Stimulated activated CD8-positive, alpha-beta memory T cell treated with anti-CD3 and anti-CD28 coated beads, Interleukin-2, amount 100 ng/mL, for 1 hour (primary cell): Measurements from ENCODE around the gene SPOCK3.
"Not testable (repeated sequence)": the region's sequence is repeated elsewhere in the genome, so short reads cannot be mapped to it uniquely, and the experiment has no call there.

Source experiments
- DNase-seq, 2 donors: peaks; one replicate each; pipeline ENCODE4 v3.0.0-alpha.2; 2020; ENCODE audit warnings: low read depth in 2 of 2

SPOCK3 gene

GRCh38 chr4:166823126-166823525 is 411.2 kb downstream of the SPOCK3 start:
- no peak for DNase-seq

- no peak for DNase-seq
Observed at GRCh38 chr4:166822386-166822785, 411.9 kb downstream of the SPOCK3 start.

- no peak for DNase-seq
Observed at GRCh38 chr4:166816890-166817289, 417.4 kb downstream of the SPOCK3 start.

- no peak for DNase-seq
Observed at GRCh38 chr4:166808380-166808779, 425.9 kb downstream of the SPOCK3 start.

- DNase-seq: no peak
Observed at GRCh38 chr4:166802346-166802745, 431.9 kb downstream of the SPOCK3 start.

GRCh38 chr4:166798126-166798525 is 436.2 kb downstream of the SPOCK3 start:
- no peak for DNase-seq

GRCh38 chr4:166777760-166778159 is 456.5 kb downstream of the SPOCK3 start:
- no peak for DNase-seq

- DNase-seq: no peak
Observed at GRCh38 chr4:166763018-166763417, 471.3 kb downstream of the SPOCK3 start.

- no peak for DNase-seq
Observed at GRCh38 chr4:166741742-166742141, 492.6 kb downstream of the SPOCK3 start.

- DNase-seq: not testable (repeated sequence)
Observed at GRCh38 chr4:166739215-166739614, 495.1 kb downstream of the SPOCK3 start.

GRCh38 chr4:166737430-166737829 is 496.9 kb downstream of the SPOCK3 start:
- no peak for DNase-seq

GRCh38 chr4:166735553-166735952 is 498.7 kb downstream of the SPOCK3 start:
- no peak for DNase-seq

- no peak for DNase-seq
Observed at GRCh38 chr4:166734797-166735196, 499.5 kb downstream of the SPOCK3 start.

- no peak for DNase-seq
Observed at GRCh38 chr4:166733686-166734085, 500.6 kb downstream of the SPOCK3 start.

GRCh38 chr4:166726832-166727231 is 507.5 kb downstream of the SPOCK3 start:
- DNase-seq: no peak

- no peak for DNase-seq
Observed at GRCh38 chr4:166724369-166724768, 509.9 kb downstream of the SPOCK3 start.

- DNase-seq: no peak
Observed at GRCh38 chr4:166723532-166724140, 510.7 kb downstream of the SPOCK3 start.

- not testable (repeated sequence) for DNase-seq
Observed at GRCh38 chr4:166715748-166716713, 518.3 kb downstream of the SPOCK3 start.

GRCh38 chr4:166700592-166700991 is 533.7 kb downstream of the SPOCK3 start:
- no peak for DNase-seq

GRCh38 chr4:166688835-166689234 is 545.5 kb downstream of the SPOCK3 start:
- no peak for DNase-seq

- no peak for DNase-seq
Observed at GRCh38 chr4:166687828-166688227, 546.5 kb downstream of the SPOCK3 start.
